GM19193 (cell line): Measurements from ENCODE around the gene MUCL1.

Experiments
- POLR2A ChIP-seq: IDR thresholded peaks from 4 replicates; pipeline ENCODE4 v1.6.1; 2011; ENCODE audit not compliant: insufficient read depth, insufficient read length; ENCODE audit errors: extremely low read depth

MUCL1 gene

DNA sequence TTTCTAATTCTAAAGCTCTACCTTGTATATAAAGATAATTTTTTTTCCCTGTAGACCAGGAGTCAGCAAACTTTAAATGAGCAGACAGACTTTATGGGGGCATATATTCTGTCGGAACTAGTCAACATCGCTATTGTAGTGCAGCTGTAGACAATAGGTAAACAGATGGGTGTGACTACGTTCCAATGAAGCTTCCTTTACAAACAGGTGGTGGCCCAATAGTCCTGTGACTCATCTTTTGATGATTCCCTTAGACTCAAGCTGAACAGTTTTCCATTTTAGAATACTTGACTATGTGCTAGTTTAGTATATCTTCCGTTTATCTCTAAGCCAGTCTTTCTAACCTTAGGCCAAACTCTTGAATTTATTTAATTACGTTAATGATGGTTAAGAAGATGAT is 16.3 kb downstream of the MUCL1 start:
- TF ChIP-seq POLR2A, result no peak

DNA sequence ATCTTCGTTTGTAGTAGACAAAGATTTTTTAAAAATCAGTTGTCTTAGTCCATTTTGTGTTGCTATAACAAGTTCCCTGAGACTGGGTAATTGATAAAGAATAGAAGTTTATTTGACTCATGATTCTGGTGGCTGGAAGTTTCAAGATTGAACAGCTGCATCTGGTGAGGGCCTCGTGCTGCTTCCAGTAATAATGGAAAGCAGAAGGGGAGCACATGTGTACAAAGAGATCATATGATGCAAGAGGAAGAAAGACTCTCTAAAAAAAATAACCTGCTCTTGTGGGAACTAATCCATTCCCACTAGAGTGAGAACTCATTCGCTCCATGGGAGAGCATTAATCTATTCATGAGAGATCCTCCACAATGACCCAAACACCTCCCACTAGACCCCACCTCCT is 24.8 kb downstream of the MUCL1 start:
- no peak for TF ChIP-seq POLR2A

DNA sequence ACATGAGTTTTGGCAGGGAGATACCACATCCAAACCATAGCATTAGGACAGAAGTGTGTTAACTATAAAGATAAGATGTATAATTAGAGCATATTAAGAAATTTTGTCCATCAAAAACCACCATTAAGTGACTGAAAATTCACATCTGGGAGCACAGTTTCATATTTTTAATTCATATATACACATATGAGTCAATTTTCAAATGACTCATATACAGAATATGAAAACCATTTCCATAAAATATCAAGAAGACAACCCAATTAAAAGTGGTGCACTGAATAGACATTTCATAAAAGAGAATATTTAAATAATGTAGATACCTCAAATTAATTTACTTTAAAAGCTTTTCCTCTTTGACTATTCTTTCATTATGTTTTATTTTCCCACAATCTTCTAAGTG is 25.3 kb downstream of the MUCL1 start:
- TF ChIP-seq POLR2A, result no peak

DNA sequence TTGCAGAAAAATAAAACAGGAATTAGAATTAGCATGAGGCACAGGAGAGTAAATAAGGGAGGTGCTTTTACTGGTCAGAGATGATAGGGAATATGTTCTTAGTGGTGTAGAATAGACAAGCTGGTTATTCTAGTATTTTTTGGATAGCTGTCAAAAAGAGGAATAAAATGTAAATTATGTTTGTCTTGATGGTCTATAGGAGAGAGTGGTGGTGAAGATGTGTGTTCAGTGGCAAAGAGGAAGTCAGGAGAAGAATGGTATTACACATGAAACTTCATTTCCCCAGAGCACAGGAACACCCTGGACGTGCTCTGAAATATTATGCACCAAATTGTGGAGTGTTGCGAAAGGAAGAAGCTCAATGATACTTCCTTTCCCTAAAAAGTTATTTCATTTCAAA is 27.8 kb downstream of the MUCL1 start:
- TF ChIP-seq POLR2A, result no peak

DNA sequence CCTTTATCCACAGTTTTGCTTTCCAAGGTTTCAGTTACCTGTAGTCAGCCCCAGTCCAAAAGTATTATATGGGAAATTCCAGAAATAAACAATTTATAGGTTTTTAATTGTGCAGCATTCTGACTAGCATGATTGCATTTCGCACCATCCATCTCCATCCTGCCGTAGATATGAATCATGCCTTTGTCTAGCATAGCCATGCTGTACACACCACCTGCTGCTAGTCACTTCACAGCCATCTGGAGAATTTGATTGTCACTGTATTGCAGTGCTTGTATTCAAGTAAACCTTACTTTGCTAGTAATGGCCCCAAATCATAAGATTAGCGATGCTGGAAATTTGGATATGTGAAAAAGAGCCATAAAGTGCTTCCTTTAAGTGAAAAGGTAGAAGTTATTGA is 36.0 kb downstream of the MUCL1 start:
- TF ChIP-seq POLR2A, result no peak

DNA sequence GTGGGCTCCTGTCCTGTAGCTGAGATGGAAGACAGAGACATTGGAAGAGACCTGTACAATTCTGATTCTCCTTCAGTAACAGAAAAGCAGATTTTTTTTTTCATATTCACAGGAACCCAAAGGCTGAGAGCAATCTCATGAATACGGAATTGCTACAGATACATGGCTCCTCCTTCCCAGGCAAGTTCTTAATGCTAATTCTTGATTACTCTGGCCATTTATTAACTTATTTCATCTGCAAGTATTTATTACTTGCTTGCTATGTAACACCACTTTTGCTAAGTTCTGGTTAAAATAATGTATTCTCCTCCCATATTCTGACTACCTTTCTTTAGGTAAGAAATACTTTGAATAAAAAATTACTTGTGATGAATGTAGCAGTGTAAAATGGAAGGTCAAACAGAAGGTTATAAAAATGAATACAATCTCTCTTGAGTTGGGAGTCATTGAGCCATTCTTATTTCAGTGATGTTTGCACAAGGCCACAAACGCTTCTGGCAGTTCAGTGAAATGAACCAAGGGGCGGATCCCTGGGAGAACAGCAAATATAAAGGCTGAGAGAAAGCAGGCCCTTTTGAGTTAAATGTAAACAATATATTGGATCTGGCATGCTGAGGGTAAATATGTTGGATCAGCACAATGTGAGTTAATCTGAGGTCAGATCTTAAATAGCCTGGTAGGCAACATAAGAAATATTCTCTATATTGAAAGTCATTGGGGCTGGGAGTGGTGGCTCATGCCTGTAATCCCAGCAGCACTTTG is 37.6 kb downstream of the MUCL1 start:
- TF ChIP-seq POLR2A, result no peak
